WERI-Rb-1 (cell line): ENCODE results near the gene PTPMT1.
A peak's percentile ranks its signal among the peaks of the same experiment; 100 is the strongest.

Experiments
- DNase-seq: peaks from one replicate; pipeline ENCODE4 v3.0.0-alpha.2; 2020
- H3K27ac ChIP-seq: fragments of 250-450 bp; sonication (Bioruptor Pico); 2 replicates; pipeline ENCODE4 v1.5.1; 2020; ENCODE audit warnings: mild to moderate bottlenecking, moderate library complexity
- H3K27me3 ChIP-seq: fragments of 250-450 bp; sonication (Bioruptor Pico); 2 replicates; pipeline ENCODE4 v1.5.1; 2021; ENCODE audit warnings: mild to moderate bottlenecking, low read depth, moderate library complexity; ENCODE audit not compliant: insufficient read depth, severe bottlenecking
- H3K36me3 ChIP-seq: fragments of 250-450 bp; sonication (Bioruptor Pico); 2 replicates; pipeline ENCODE4 v1.5.1; 2020; ENCODE audit warnings: mild to moderate bottlenecking, moderate library complexity
- H3K4me3 ChIP-seq: 2 replicates; pipeline ENCODE4 v1.5.1; 2011; ENCODE audit warnings: low read depth, mild to moderate bottlenecking, control low read depth, low read length
- H3K9me3 ChIP-seq: fragments of 250-450 bp; sonication (Bioruptor Pico); 2 replicates; pipeline ENCODE4 v1.5.1; 2021; ENCODE audit warnings: mild to moderate bottlenecking, moderate library complexity; ENCODE audit not compliant: severe bottlenecking
- CTCF ChIP-seq: IDR thresholded peaks from 2 replicates; pipeline ENCODE4 v1.5.1; 2011; ENCODE audit warnings: low read depth, mild to moderate bottlenecking, control low read depth, inconsistent platforms, low read length

The PTPMT1 gene

DNA sequence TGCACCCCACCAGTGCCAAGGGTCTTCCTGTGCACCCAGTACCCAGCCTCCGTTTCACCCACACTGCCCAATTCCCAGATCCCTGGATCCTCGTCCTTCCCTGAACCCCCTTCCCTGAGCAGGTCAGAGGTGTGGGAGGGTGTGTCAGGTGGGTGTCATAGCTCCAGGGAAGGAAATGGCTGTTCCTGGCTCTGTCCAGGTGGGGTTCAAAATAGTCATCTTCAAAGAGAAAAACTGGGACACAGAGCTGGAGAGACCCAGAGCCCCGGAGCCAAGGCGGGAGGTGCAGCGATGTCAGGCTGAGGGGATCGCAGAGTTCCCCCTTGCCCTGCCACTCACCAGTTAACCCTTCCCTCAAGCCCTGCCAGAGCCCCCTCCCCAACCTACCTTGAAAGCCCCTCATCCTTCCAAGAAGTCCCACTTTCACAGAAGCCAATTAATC lies 28.1 kb downstream of the PTPMT1 start:
- Histone ChIP-seq H3K27me3 (peaks cover 8% of the 10 kb centered on the region), H3K4me3 (peak overlapping the region; percentile 51), H3K27ac (no peak overlapping the region), H3K9me3 (no peaks in the 10 kb centered on the region), H3K36me3 (no peaks in the 10 kb centered on the region)
- TF ChIP-seq CTCF, result no peak
- DNase-seq, result no peak

DNA sequence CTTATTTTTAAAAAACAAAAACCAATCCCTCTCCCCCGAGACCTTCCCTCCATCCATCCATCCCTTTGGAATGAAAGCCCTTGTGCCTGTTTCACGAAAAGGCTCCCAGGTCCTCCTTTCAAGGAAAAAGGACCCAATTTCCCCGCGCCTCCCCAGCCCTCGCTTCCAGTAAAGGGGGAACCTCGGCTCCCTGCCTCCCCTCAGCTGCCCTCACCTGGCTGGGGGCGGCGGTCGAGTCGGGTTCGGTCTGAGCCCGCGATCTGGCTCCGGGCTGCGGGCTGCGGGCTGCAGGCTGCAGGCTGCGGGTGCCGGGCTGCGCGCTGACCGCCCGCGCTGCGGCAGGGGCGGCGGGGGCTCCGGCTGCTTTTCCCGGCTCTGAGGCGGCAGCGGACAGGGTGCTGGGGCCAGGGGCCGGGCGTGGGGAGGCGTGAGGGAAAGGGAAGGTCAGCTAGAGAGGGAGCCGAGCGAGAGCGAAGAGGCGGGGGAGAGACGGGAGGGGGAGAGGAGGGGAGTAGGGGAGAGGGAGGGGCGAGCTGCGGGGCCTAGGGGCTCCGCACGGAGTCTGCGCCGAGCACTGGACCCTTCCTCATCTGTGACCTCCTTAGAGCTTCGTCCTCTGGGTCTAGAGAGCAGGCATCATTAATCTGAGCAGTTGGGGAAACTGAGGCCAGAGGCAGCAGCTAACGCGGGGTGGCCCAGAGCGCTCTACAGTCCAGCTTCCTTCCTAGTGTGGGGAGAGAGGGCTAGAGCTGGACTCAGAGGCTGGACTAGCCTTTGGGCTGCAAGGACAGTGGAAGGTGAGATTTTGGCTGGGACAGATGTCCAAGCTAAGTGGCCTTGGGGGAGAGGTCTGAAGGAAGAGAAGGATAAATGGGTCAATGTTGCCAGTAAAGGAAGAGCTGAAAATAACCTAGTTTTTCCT lies 28.8 kb downstream of the PTPMT1 start, which contains the start of gene C1QTNF4:
C1QTNF4 (minus strand) TSS at position 478 of the 922 bp plus-strand sequence. CDS start 3,601 bp downstream, outside the sequence.
- Histone ChIP-seq H3K9me3 (no peaks in the 10 kb centered on the region), H3K27ac (no peak within 1 kb of the TSS), H3K4me3 (peak within 1 kb of the TSS; percentile 51), H3K36me3 (no peaks in the 10 kb centered on the region), H3K27me3 (peaks cover 8% of the 10 kb centered on the region)
- DNase-seq, result peak; percentile 50
- TF ChIP-seq CTCF, result no peak

- Histone ChIP-seq H3K27me3 (peaks cover 8% of the 10 kb centered on the region), H3K4me3 (no peak overlapping the region), H3K27ac (no peak overlapping the region), H3K36me3 (no peaks in the 10 kb centered on the region), H3K9me3 (no peaks in the 10 kb centered on the region)
- TF ChIP-seq CTCF, result no peak
- DNase-seq, result no peak
These were observed 29.6 kb downstream of the PTPMT1 start for GRCh38 chr11:47595029-47595428.

GRCh38 chr11:47595967-47596366 lies 30.6 kb downstream of the PTPMT1 start:
- peaks cover 8% of the 10 kb centered on the region for H3K27me3 ChIP-seq
- TF ChIP-seq CTCF, result no peak
- DNase-seq, result no peak
- no peaks in the 10 kb centered on the region for H3K36me3 ChIP-seq
- no peaks in the 10 kb centered on the region for H3K9me3 ChIP-seq
- no peak overlapping the region for H3K27ac ChIP-seq
- H3K4me3 ChIP-seq, result no peak overlapping the region

- H3K27ac ChIP-seq, result peak overlapping the region; percentile 71
- TF ChIP-seq CTCF, result no peak
- no peaks in the 10 kb centered on the region for H3K36me3 ChIP-seq
- H3K9me3 ChIP-seq, result no peaks in the 10 kb centered on the region
- no peaks in the 10 kb centered on the region for H3K27me3 ChIP-seq
- peak; percentile 57 for DNase-seq
- peak overlapping the region; percentile 20; the same call in 1 of the 2 replicates for H3K4me3 ChIP-seq
These were observed 34.5 kb downstream of the PTPMT1 start for GRCh38 chr11:47599902-47600301.
